MCF 10A (cell line): Measurements from ENCODE around the gene GPC3. TPM values are rescaled to one million over a fixed set of nuclear protein-coding genes. Genes with fewer than 3 reads are reported as not detected.

Source experiments
- BruUV-seq: library from RNA; stranded (reverse); fragments of 400-500 nt; replicated peaks from 2 replicates; lab custom pipeline; 2021; lab: Mats Ljungman, UMichigan
- CTCF ChIA-PET: fragments of 300-600 bp; sonication (Branson Sonifier 250); formaldehyde crosslinking; extraction: SDS; loops from one replicate; lab custom pipeline; 2021; ENCODE audit warnings: antibody characterized with exemption, inconsistent platforms; lab: Yijun Ruan, JAX
- POLR2A ChIA-PET: fragments of 300-600, 350-650 bp; sonication (Branson Sonifier 250); formaldehyde crosslinking; extraction: SDS; loops from one replicate; lab custom pipeline; 2020; ENCODE audit warnings: antibody characterized with exemption, inconsistent platforms; lab: Yijun Ruan, JAX
- DNase-seq: peaks from one replicate; pipeline ENCODE4 v3.0.0-alpha.2; 2018; ENCODE audit not compliant: unreplicated experiment
- H3K27ac Mint-ChIP-seq: one replicate; pipeline ENCODE4 v1.8.0; 2022; ENCODE audit warnings: mild to moderate bottlenecking, low read depth, mixed read lengths; ENCODE audit not compliant: unreplicated experiment
- H3K27me3 Mint-ChIP-seq: one replicate; pipeline ENCODE4 v1.8.0; 2022; ENCODE audit warnings: mixed read lengths; ENCODE audit not compliant: insufficient read depth, unreplicated experiment
- H3K36me3 Mint-ChIP-seq: one replicate; pipeline ENCODE4 v1.8.0; 2022; ENCODE audit warnings: mild to moderate bottlenecking, moderate library complexity, mixed read lengths; ENCODE audit not compliant: insufficient read depth, unreplicated experiment
- H3K4me1 Mint-ChIP-seq: one replicate; pipeline ENCODE4 v1.8.0; 2022; ENCODE audit warnings: mixed read lengths; ENCODE audit not compliant: insufficient read depth, unreplicated experiment
- H3K4me3 Mint-ChIP-seq: one replicate; pipeline ENCODE4 v1.8.0; 2022; ENCODE audit warnings: mild to moderate bottlenecking, moderate library complexity, mixed read lengths; ENCODE audit not compliant: unreplicated experiment
- H3K9me3 Mint-ChIP-seq: one replicate; pipeline ENCODE4 v1.8.0; 2022; ENCODE audit warnings: mixed read lengths; ENCODE audit not compliant: unreplicated experiment
- CTCF ChIP-seq: fragments of 200-600 bp; IDR thresholded peaks from one replicate; pipeline ENCODE4 v1.8.0; 2022; ENCODE audit warnings: antibody characterized with exemption, mild to moderate bottlenecking; ENCODE audit not compliant: unreplicated experiment
- intact Hi-C: fragments of 100-400 bp; cut with micrococcal nuclease; formaldehyde crosslinking; loops from 2 replicates; pipeline ENCODE4 v1.14.1; 2022
- total RNA-seq: library from RNA; stranded (reverse); gene quantifications from 2 replicates; pipeline ENCODE4 v1.2.3, GENCODE V29; 2022

The GPC3 gene
- total RNA-seq, 1 experiment from 2014 or later, result 0.37 TPM

- no peaks in the 10 kb centered on the region for H3K4me1 Mint-ChIP-seq
- ChIA-PET POLR2A (no interaction called here), CTCF (no interaction called here)
- H3K4me3 Mint-ChIP-seq, result no peak overlapping the region
- no peak overlapping the region for H3K27ac Mint-ChIP-seq
- H3K36me3 Mint-ChIP-seq, result no peaks in the 10 kb centered on the region
- DNase-seq, result no peak
- no peak for TF ChIP-seq CTCF
- no TSS peak for BruUV-seq
- no peaks in the 10 kb centered on the region for H3K9me3 Mint-ChIP-seq
- intact Hi-C loops, result no loop called here
- peaks cover 87% of the 10 kb centered on the region for H3K27me3 Mint-ChIP-seq
Measured at GRCh38 chrX:133754657-133755056, 230.7 kb downstream of the GPC3 start.

- ChIA-PET POLR2A (interaction anchor here (0.7 kb wide), 1 partner anchor 29 kb away, joined by 3 read pairs; no protein-coding TSS in a partner anchor), CTCF (no interaction called here)
- Mint-ChIP-seq H3K9me3 (no peaks in the 10 kb centered on the region), H3K4me1 (no peaks in the 10 kb centered on the region), H3K27ac (no peak overlapping the region), H3K27me3 (peaks cover 78% of the 10 kb centered on the region), H3K36me3 (no peaks in the 10 kb centered on the region), H3K4me3 (no peak overlapping the region)
- no peak for DNase-seq
- intact Hi-C loops, result no loop called here
- no peak for TF ChIP-seq CTCF
- no TSS peak for BruUV-seq
Measured at GRCh38 chrX:133749951-133750350, 235.4 kb downstream of the GPC3 start.

- Mint-ChIP-seq H3K27ac (no peak overlapping the region), H3K4me3 (no peak overlapping the region), H3K36me3 (no peaks in the 10 kb centered on the region), H3K9me3 (no peaks in the 10 kb centered on the region), H3K4me1 (no peaks in the 10 kb centered on the region), H3K27me3 (peaks cover 78% of the 10 kb centered on the region)
- BruUV-seq, result no TSS peak
- ChIA-PET POLR2A (no interaction called here), CTCF (no interaction called here)
- no peak for DNase-seq
- intact Hi-C loops, result no loop called here
- TF ChIP-seq CTCF, result no peak
Measured at GRCh38 chrX:133749370-133749769, 236.0 kb downstream of the GPC3 start.

- no TSS peak for BruUV-seq
- CTCF ChIA-PET, result interaction anchor here (0.6 kb wide), 1 partner anchor 538 kb away, joined by 4 read pairs; no protein-coding TSS in a partner anchor
- Mint-ChIP-seq H3K4me1 (no peaks in the 10 kb centered on the region), H3K36me3 (no peaks in the 10 kb centered on the region), H3K27ac (no peak overlapping the region), H3K4me3 (no peak overlapping the region), H3K9me3 (no peaks in the 10 kb centered on the region), H3K27me3 (peaks cover 78% of the 10 kb centered on the region)
- TF ChIP-seq CTCF, result no peak
- POLR2A ChIA-PET, result no interaction called here
- intact Hi-C loops, result no loop called here
- no peak for DNase-seq
Measured at GRCh38 chrX:133747196-133747595, 238.2 kb downstream of the GPC3 start.
